NCI-H748 treated with DMSO at 0.1 percent for 48 hours (cell line): ENCODE results near the gene CBX3.
"Not testable (repeated sequence)": the region's sequence is repeated elsewhere in the genome, so short reads cannot be mapped to it uniquely, and the experiment has no call there.

Experiments
- DNase-seq: peaks from one replicate; lab custom pipeline; 2025; lab: John Stamatoyannopoulos, UW

Gene CBX3

GRCh38 chr7:26202019-26202990, 760 bp downstream of the CBX3 start:
- peak; percentile 39 for DNase-seq

- no peak for DNase-seq
These were observed 1.5 kb downstream of the CBX3 start for GRCh38 chr7:26203016-26203415.

- no peak for DNase-seq
These were observed 6.5 kb downstream of the CBX3 start for GRCh38 chr7:26208040-26208439.

- no peak for DNase-seq
These were observed 11.6 kb downstream of the CBX3 start for GRCh38 chr7:26212921-26213718.

GRCh38 chr7:26213807-26214515, 12.4 kb downstream of the CBX3 start:
- no peak for DNase-seq

- no peak for DNase-seq
These were observed 14.5 kb downstream of the CBX3 start for GRCh38 chr7:26216049-26216448.

- no peak for DNase-seq
These were observed 22.8 kb downstream of the CBX3 start for GRCh38 chr7:26224359-26224758.

- no peak for DNase-seq
These were observed 26.4 kb downstream of the CBX3 start for GRCh38 chr7:26227987-26228386.

GRCh38 chr7:26233902-26234511, 32.5 kb downstream of the CBX3 start:
- DNase-seq, result no peak

- no peak for DNase-seq
These were observed 35.7 kb downstream of the CBX3 start for GRCh38 chr7:26237035-26237807.

- no peak for DNase-seq
These were observed 36.5 kb downstream of the CBX3 start for GRCh38 chr7:26238032-26238431.

- no peak for DNase-seq
These were observed 43.6 kb downstream of the CBX3 start for GRCh38 chr7:26245150-26245549.

- no peak for DNase-seq
These were observed 48.7 kb downstream of the CBX3 start for GRCh38 chr7:26250239-26250638.

GRCh38 chr7:26261866-26262265, 60.3 kb downstream of the CBX3 start:
- not testable (repeated sequence) for DNase-seq
